ENCODE data around the gene UBIAD1.

GRCh38 chr1:11314959-11315358 is 42.0 kb downstream of the UBIAD1 start:
- TF ChIP-seq POLR2A (IDR thresholded peaks at IDR 0.05; ENCODE audit: low read depth, low read length) (no peak), CTCF (conservative IDR thresholded peaks at IDR 0.05; ENCODE audit: low read depth, low read length) (no peak)
